RPMI7951 (cell line): ENCODE measurements around the gene ISL2. TPM values are rescaled to one million over a fixed set of nuclear protein-coding genes. Genes with fewer than 3 reads are reported as not detected.

Source experiments
- DNase-seq: peaks from one replicate; pipeline ENCODE4 v3.0.0-alpha.2; 2012; ENCODE audit warnings: low read depth
- total RNA-seq: library from RNA; depleted of rRNA; stranded (reverse); fragments of >200 nt; shearing (Covaris generic); gene quantifications from 2 replicates; pipeline ENCODE4 v1.2.3, GENCODE V29; 2014; rRNA removed

Gene ISL2
- total RNA-seq, 1 experiment from 2014 or later: 1.8 TPM

DNA sequence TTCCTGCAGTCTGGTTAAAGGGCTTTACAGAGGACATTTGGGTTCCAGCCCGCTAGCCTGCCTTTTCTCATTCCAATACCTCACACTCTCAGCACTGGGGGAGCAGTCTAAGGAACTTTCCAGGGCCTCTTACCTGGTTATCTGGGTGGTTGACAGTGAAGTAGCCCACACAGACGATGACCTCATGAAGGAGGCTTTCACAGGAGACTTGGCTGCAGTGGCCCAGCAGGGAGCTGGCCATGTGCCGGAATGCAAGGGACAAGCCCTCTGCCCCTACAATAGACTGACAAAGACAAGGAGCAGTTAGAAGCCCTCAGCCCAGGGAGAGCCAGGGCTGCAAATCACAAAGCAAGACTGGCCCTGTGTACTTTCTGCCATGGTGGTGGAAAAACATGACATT, 39.5 kb downstream of the ISL2 start:
- no peak for DNase-seq

DNA sequence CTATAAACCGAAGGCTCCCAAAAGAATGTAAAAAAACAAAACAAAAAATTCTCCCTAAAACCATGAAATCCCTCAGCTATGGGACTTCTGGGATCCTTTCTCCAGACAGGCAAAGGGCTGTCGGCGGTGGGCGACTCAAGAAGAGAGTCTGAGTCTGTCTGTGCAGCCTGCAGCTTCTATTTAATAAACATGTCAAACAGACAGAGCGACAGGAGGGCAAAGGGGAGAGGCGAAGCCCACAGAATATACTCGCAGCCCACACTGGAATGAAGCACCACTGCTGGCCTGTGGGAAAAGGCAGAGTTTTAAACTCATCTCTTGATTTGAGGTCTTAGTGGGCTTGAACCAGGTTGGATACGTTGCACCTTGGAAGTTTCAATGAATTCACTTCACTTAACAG, 40.2 kb downstream of the ISL2 start:
- DNase-seq: no peak

DNA sequence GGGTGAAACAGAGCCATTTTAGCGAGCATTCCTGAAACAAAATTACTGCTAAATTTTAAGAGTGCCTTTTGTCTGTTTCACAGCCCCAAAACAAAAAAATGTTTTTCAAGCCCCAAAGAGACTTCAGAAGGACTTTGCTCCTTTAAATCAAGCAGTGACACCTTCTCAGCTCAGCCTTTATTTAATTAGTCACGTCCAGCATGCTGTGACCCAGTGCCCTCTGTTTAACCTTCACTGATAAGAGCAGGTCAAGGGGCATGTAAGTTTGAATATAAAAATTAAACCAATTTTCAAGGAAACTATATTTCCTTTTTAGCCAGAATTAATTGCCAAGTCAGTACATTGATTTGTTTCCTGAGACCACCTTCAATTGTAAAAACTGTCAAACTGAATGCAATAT, 40.6 kb downstream of the ISL2 start:
- DNase-seq: no peak

DNA sequence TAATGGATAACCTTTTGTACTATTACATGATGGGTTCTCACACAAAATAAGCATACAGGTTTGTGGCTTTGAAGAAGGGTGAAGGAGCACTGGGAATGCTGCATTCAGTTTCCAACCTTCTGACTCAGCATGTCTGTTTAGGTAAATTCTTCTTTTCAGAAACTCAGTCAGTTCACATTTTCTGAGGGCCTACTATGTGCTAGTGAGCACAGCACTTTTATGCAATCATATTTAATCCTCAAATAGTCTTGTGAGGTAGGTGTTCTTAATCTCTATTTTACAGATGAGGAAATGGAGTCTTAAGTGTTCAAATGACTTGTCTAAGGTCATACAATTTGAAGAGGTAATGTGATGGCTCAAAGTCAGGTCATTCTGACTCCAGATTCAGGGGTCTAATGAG, 41.2 kb downstream of the ISL2 start:
- DNase-seq: no peak

DNA sequence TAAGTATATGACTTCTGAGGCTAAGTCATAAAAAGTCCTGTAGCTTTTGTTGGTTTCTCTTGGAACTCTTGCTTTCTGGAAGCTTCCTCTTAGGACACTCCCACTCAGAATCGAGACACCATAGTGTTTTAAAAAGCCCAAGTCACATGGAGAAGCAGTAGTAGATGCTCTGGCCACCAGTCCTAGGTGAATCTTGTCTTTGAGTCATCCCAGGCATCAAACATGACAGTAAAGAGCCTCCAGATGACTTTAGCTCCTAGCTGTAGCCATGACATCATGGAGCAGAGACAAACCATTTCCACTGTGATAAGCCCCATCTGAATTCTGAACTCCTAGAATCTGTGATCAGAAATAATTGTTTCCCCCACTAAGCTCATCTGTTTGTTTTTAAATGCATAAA, 42.1 kb downstream of the ISL2 start:
- DNase-seq: no peak

DNA sequence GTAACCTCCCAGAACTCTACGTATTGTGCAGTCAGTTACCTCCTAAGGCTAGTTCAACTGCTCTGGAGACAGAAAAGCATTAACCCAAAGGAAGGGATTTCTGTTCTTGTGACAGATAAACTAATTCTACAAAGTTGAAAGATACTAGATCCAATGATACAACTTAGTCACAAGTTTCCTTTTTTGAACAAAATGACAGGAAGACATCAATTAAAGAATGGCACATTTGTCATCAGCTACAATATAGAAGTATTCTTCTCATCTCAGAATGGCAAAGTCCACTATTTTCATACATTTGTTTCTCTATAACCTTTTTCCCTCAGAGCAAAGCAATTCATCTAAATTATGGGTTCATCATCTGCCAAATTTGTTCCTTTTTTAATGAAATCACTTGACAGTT, 43.7 kb downstream of the ISL2 start:
- DNase-seq: peak; percentile 36

DNA sequence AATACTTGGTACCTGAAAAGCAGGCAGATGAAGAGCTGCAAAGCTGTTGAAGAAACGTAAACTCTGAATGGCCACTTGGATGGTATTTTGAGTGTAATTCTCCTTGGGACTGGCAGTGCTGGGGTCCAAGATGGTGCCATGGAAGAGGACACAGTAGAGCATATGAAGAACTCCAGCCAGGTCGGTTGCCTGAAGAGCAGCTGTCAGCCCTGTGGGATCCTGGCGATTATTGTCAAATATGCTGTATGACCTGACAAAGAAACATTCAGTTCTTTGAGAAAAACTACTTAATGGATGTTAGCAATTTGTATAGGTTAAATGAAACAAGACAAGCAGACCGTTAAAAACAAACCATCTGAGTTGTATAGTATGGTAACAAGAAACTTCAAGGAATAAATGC, 44.8 kb downstream of the ISL2 start:
- no peak for DNase-seq

DNA sequence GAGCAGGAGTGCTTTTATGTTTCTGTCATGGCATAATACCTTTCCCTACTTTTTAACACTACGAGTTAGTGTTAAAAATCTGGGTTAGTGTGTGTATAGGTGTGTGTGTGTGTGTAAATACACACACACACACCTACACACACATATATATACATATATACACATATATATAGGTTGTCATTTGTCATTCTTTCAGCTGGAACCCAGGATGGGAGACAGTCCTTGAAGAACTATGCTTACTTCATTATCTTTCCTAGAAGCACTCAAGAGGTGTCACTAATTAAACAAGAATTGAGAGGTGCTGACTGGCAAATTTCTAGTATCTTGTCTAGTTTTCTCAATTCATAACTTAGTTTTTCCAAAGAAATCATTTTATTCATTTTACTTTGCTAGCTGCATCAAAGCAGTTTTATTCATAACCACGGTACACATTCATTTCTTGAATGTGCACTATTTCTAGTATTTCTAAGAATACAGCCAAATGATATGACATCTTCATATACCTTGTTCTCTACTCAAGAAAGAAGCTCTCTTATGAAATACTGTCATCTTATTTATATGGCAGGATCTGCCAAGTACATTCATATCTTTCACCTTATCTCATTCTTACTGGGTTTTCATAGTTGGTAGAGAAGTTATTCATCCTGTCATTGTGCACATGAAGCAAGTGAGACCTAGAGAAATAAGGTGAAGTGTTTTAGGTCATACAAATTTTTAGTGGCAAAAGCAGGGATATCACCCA, 46.6 kb downstream of the ISL2 start:
- no peak for DNase-seq

DNA sequence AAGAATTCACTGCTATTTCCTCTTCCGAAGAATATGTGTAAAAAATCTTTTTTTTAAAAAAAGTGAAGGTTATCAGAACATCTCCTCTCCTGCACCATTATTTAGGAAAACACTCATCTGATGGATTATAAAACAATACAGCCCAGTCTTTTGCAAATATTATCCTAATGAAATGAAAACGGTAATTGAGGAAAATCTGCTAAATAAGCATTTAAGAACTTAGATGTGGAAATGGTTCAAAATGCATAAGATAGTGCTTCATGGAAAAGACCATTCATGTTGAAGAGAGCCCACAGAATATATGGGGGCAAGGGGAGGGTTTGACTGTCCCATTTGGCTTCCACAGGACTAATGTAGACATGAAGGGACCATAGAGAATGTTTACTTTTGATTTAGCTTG, 47.8 kb downstream of the ISL2 start:
- DNase-seq: no peak

DNA sequence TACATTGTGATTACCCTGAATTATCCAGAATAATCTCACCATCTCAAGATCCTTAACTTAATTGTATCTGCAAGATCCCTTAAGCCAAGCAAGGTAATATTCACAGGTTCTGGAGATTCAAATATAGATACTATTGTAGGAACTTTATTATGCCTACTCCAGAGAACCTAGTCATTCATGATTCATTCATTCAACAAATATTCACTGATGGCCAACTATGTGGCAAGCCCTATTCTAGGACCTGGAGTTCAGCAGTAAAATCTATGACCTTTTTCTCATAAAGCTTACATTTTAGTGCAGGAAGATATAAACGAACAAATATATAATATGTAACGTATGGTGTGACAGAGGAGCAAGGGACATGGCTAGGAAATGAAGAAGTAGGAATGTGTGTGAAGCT, 49.6 kb downstream of the ISL2 start:
- no peak for DNase-seq

DNA sequence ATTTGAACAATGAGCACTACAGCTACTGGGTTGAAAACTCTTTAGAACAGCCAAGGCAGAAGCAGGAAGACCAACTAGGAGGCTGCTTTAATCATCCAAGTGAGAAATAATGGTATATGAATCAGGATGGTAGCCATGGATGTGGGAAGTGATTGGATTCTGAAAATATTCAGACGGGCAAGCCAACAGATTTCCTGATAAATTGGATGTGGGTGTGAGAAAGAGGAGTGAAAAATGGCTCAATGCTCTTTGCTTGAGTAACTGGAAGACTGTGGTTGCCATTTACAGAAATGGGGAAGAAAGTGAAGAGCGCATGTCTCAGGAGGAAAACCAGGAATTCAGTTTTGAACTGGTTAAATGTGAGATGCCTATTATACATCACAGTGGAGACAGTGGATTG, 50.4 kb downstream of the ISL2 start:
- DNase-seq: no peak

DNA sequence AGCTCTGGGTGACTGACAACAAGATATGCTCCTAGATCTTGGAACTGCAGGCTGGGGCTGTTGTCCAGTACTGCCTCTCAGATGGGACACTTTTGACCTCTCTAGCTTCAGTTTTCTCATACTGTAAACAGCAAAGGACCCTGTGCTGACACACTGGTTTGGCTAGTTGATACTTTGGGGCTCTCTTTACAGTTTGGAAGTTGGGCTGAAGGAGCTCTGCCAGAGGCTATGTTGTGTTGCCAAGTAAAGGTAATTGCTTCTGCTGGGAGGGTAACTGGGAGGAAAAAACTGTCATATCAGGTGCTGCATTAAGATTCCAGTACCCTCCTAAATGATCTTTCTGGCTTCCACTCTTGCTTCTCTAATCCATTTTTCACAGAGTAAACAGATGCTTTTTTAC, 54.0 kb downstream of the ISL2 start:
- DNase-seq: no peak

DNA sequence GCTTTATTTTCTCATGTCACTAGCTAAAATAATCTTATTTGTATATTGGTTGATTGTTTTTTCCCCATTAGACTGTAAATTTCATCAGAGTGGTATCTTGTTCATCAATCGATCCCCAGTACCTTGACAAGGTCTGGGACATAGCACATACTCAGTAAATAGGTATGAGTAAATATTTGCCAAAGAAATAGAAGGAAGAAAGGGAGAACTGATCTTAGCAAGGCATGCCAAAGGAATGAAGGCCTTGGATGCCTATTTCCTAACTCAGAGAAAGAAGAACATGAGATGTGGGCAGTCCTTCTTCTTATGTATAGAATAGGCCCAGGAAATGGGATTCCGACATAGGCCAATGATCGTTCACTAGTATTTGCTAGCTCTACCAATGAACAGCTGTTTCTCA, 54.7 kb downstream of the ISL2 start:
- DNase-seq: no peak

DNA sequence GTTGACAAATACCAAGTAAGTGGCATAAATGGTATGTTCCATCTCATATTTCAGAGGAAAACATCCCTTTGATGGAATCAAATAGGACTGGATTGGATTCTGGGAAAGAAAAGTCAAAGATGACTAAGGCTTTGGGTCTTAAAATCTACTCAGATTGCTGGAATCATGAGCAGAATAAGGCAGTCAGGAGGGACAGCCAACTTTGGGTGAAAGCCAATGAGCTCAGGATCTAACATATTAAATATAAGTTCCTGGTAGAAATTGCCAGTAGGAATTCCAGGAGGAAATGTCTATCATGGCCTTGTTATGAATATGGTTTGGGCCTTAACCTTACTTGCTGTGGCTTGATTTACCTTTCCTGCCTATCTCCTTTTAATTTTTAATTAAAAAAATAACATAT, 55.3 kb downstream of the ISL2 start:
- DNase-seq: no peak

Other genes starting within 250 kb of the ISL2 start
- 216 and 236 TPM in 2 replicates for gene ETFA, start 25.3 kb upstream of the ISL2 start, total RNA-seq